ACC112 (cell line): ENCODE results near the gene PPP1R1C.
"Not testable (repeated sequence)": the region's sequence is repeated elsewhere in the genome, so short reads cannot be mapped to it uniquely, and the experiment has no call there.

Source experiments
- H2AFZ ChIP-seq: fragments of 200-600 bp; sonication (generic); one replicate; pipeline ENCODE4 v1.6.0; 2017; ENCODE audit warnings: antibody characterized with exemption, low read length; ENCODE audit not compliant: unreplicated experiment
- H3K27ac ChIP-seq: fragments of 200-600 bp; sonication (generic); 2 replicates; pipeline ENCODE4 v1.5.1; 2014; ENCODE audit warnings: low read depth, mild to moderate bottlenecking, antibody characterized with exemption, low read length, moderate library complexity
- H3K27me3 ChIP-seq: fragments of 200-600 bp; sonication (generic); 2 replicates; pipeline ENCODE4 v1.6.1; 2014; ENCODE audit warnings: mild to moderate bottlenecking, antibody characterized with exemption, low read length, moderate library complexity, mixed read lengths; ENCODE audit not compliant: insufficient read depth
- H3K36me3 ChIP-seq: fragments of 200-600 bp; sonication (generic); 2 replicates; pipeline ENCODE4 v1.6.1; 2016; ENCODE audit warnings: mild to moderate bottlenecking, antibody characterized with exemption, low read length, moderate library complexity, mixed read lengths; ENCODE audit not compliant: insufficient read depth
- H3K4me1 ChIP-seq: fragments of 200-600 bp; sonication (generic); one replicate; pipeline ENCODE4 v1.6.1; 2016; ENCODE audit warnings: low read length, mixed read lengths; ENCODE audit not compliant: insufficient read depth, unreplicated experiment, control insufficient read depth
- H3K4me3 ChIP-seq: fragments of 200-600 bp; sonication (generic); 2 replicates; pipeline ENCODE4 v1.5.1; 2014; ENCODE audit warnings: mild to moderate bottlenecking, low read depth, low read length
- H3K79me2 ChIP-seq: fragments of 200-600 bp; sonication (generic); one replicate; pipeline ENCODE4 v1.6.0; 2016; ENCODE audit warnings: low read length; ENCODE audit not compliant: control insufficient read depth, unreplicated experiment, insufficient read depth

PPP1R1C gene

GRCh38 chr2:181953881-181954537, 31.6 kb upstream of the PPP1R1C start:
- H2AFZ ChIP-seq, result peak overlapping the region; percentile 77
- no peaks in the 10 kb centered on the region for H3K36me3 ChIP-seq
- peak overlapping the region; percentile 80 for H3K27ac ChIP-seq
- H3K27me3 ChIP-seq, result no peaks in the 10 kb centered on the region
- no peaks in the 10 kb centered on the region for H3K79me2 ChIP-seq
- H3K4me1 ChIP-seq, result peaks cover 36% of the 10 kb centered on the region
- peak overlapping the region; percentile 66 for H3K4me3 ChIP-seq

- H3K27ac ChIP-seq, result peak overlapping the region; percentile 80
- peak overlapping the region; percentile 66 for H3K4me3 ChIP-seq
- H3K4me1 ChIP-seq, result peaks cover 37% of the 10 kb centered on the region
- H3K36me3 ChIP-seq, result no peaks in the 10 kb centered on the region
- H2AFZ ChIP-seq, result peak overlapping the region; percentile 51
- no peaks in the 10 kb centered on the region for H3K79me2 ChIP-seq
- H3K27me3 ChIP-seq, result no peaks in the 10 kb centered on the region
Observed at GRCh38 chr2:181954538-181954883, 31.1 kb upstream of the PPP1R1C start.

GRCh38 chr2:181955010-181955409, 30.6 kb upstream of the PPP1R1C start:
- H3K27me3 ChIP-seq, result no peaks in the 10 kb centered on the region
- H3K4me1 ChIP-seq, result peaks cover 41% of the 10 kb centered on the region
- no peaks in the 10 kb centered on the region for H3K79me2 ChIP-seq
- no peaks in the 10 kb centered on the region for H3K36me3 ChIP-seq
- peak overlapping the region; percentile 80 for H3K27ac ChIP-seq
- H2AFZ ChIP-seq, result peak overlapping the region; percentile 51
- H3K4me3 ChIP-seq, result peak overlapping the region; percentile 66

- H3K79me2 ChIP-seq, H3K4me3 ChIP-seq, H3K27ac ChIP-seq, H2AFZ ChIP-seq, H3K27me3 ChIP-seq, H3K36me3 ChIP-seq: not testable (repeated sequence)
- peaks cover 41% of the 10 kb centered on the region for H3K4me1 ChIP-seq
Observed at GRCh38 chr2:181955866-181956265, 29.8 kb upstream of the PPP1R1C start.

GRCh38 chr2:181957668-181958067, 28.0 kb upstream of the PPP1R1C start:
- Histone ChIP-seq H3K79me2 (no peaks in the 10 kb centered on the region), H3K4me1 (peaks cover 41% of the 10 kb centered on the region), H3K27ac (no peak overlapping the region), H3K27me3 (no peaks in the 10 kb centered on the region), H2AFZ (no peak overlapping the region), H3K36me3 (no peaks in the 10 kb centered on the region), H3K4me3 (no peak overlapping the region)

- Histone ChIP-seq H3K79me2 (no peaks in the 10 kb centered on the region), H3K27ac (no peak overlapping the region)
Observed at GRCh38 chr2:181958726-181959125, 26.9 kb upstream of the PPP1R1C start.

GRCh38 chr2:181959508-181959907, 26.1 kb upstream of the PPP1R1C start:
- no peaks in the 10 kb centered on the region for H3K36me3 ChIP-seq
- no peak overlapping the region for H3K27ac ChIP-seq
- no peaks in the 10 kb centered on the region for H3K27me3 ChIP-seq
- peaks cover 32% of the 10 kb centered on the region for H3K4me1 ChIP-seq
- no peak overlapping the region for H3K4me3 ChIP-seq
- H3K79me2 ChIP-seq, result no peaks in the 10 kb centered on the region
- no peak overlapping the region for H2AFZ ChIP-seq

More at GRCh38 chr2:181958726-181959125, 26.9 kb upstream of the PPP1R1C start:
- Histone ChIP-seq H3K4me1 (peaks cover 37% of the 10 kb centered on the region), H3K36me3 (no peaks in the 10 kb centered on the region), H3K4me3 (no peak overlapping the region), H2AFZ (no peak overlapping the region), H3K27me3 (no peaks in the 10 kb centered on the region)

GRCh38 chr2:181961167-181961566, 24.5 kb upstream of the PPP1R1C start:
- H3K4me1 ChIP-seq, result peaks cover 24% of the 10 kb centered on the region
- H3K27me3 ChIP-seq, H3K4me3 ChIP-seq, H3K79me2 ChIP-seq, H2AFZ ChIP-seq, H3K27ac ChIP-seq, H3K36me3 ChIP-seq: not testable (repeated sequence)

- Histone ChIP-seq H3K27me3 (no peaks in the 10 kb centered on the region), H3K4me3 (no peak overlapping the region), H3K4me1 (peaks cover 24% of the 10 kb centered on the region), H3K27ac (no peak overlapping the region), H2AFZ (no peak overlapping the region), H3K79me2 (no peaks in the 10 kb centered on the region), H3K36me3 (no peaks in the 10 kb centered on the region)
Observed at GRCh38 chr2:181962142-181962541, 23.5 kb upstream of the PPP1R1C start.

GRCh38 chr2:181970160-181970794, 15.4 kb upstream of the PPP1R1C start:
- H2AFZ ChIP-seq, result no peak overlapping the region
- H3K4me3 ChIP-seq, result no peak overlapping the region
- H3K36me3 ChIP-seq, result no peaks in the 10 kb centered on the region
- no peaks in the 10 kb centered on the region for H3K27me3 ChIP-seq
- no peaks in the 10 kb centered on the region for H3K4me1 ChIP-seq
- no peak overlapping the region for H3K27ac ChIP-seq
- H3K79me2 ChIP-seq, result no peaks in the 10 kb centered on the region

GRCh38 chr2:181971032-181971431, 14.6 kb upstream of the PPP1R1C start:
- Histone ChIP-seq H3K27me3 (no peaks in the 10 kb centered on the region), H3K36me3 (no peaks in the 10 kb centered on the region), H3K4me1 (no peaks in the 10 kb centered on the region), H2AFZ (no peak overlapping the region), H3K4me3 (no peak overlapping the region), H3K79me2 (no peaks in the 10 kb centered on the region), H3K27ac (no peak overlapping the region)
